SK-N-SH (cell line): ENCODE results near the gene PPP3R2. TPM values are rescaled to one million over a fixed set of nuclear protein-coding genes. Genes with fewer than 3 reads are reported as not detected.

Experiments used
- CTCF ChIA-PET: fragments of 300-600, 350-600 bp; formaldehyde crosslinking; extraction: SDS; loops from one replicate; lab custom pipeline; 2021; lab: Yijun Ruan, JAX
- POLR2A ChIA-PET: fragments of 350-600 bp; sonication (Branson Sonifier 250); formaldehyde crosslinking; extraction: SDS; loops from one replicate; lab custom pipeline; 2020; ENCODE audit warnings: antibody characterized with exemption, inconsistent platforms; lab: Yijun Ruan, JAX
- DNase-seq: peaks from one replicate; pipeline ENCODE4 v3.0.0; 2012
- H2AFZ ChIP-seq: fragments of 200-600 bp; sonication (generic); 2 replicates; pipeline ENCODE4 v1.8.1; 2016; ENCODE audit warnings: antibody characterized with exemption, mild to moderate bottlenecking, low read depth
- H3F3A ChIP-seq: fragments of 200-600 bp; sonication (generic); replicated peaks from 2 replicates; pipeline ENCODE3; 2016; ENCODE audit warnings: antibody characterized with exemption, mild to moderate bottlenecking; ENCODE audit not compliant: insufficient read depth
- H3K27ac ChIP-seq, 2 experiments: fragments of 200-500 bp in 1 of 2; fragments of 200-600 bp in 1 of 2; sonication (Bioruptor generic) in 1 of 2; sonication (generic), shearing (Covaris generic) in 1 of 2; 2 replicates each; pipeline versions ENCODE4 v1.5.1 to v1.6.1; 2014 to 2016; ENCODE audit warnings: low read depth in 2 of 2, inconsistent platforms in 1 of 2, low read length in 1 of 2, mild to moderate bottlenecking in 1 of 2, mixed read lengths in 1 of 2
- H3K27me3 ChIP-seq: fragments of 200-600 bp; sonication (generic), shearing (Covaris generic); 2 replicates; pipeline ENCODE4 v1.6.1; 2016; ENCODE audit warnings: mixed run types; ENCODE audit not compliant: insufficient read depth
- H3K36me3 ChIP-seq, 2 experiments: fragments of 200-500 bp in 1 of 2; fragments of 200-600 bp in 1 of 2; sonication (Bioruptor generic) in 1 of 2; sonication (generic) in 1 of 2; replicated peaks in 1 of 2; 2 replicates each; pipeline versions ENCODE3 to v1.5.1; 2014 to 2016; ENCODE audit warnings: low read length in 1 of 2, mild to moderate bottlenecking in 1 of 2; ENCODE audit not compliant: insufficient read depth in 2 of 2, control insufficient read depth in 1 of 2
- H3K4me1 ChIP-seq, 2 experiments: fragments of 200-500 bp in 1 of 2; fragments of 200-600 bp in 1 of 2; sonication (Bioruptor generic) in 1 of 2; sonication (generic), shearing (Covaris generic) in 1 of 2; 2 replicates each; pipeline versions ENCODE4 v1.5.1 to v1.6.1; 2014 to 2016; ENCODE audit warnings: low read depth in 1 of 2, low read length in 1 of 2, mixed run types in 1 of 2; ENCODE audit not compliant: insufficient read depth in 2 of 2, control insufficient read depth in 1 of 2
- H3K4me2 ChIP-seq: fragments of 200-600 bp; sonication (generic), shearing (Covaris generic); 2 replicates; pipeline ENCODE4 v1.6.1; 2017; ENCODE audit warnings: mixed run types
- H3K4me3 ChIP-seq, 2 experiments: fragments of 200-500 bp in 1 of 2; fragments of 200-600 bp in 1 of 2; sonication (Bioruptor generic) in 1 of 2; sonication (generic), shearing (Covaris generic) in 1 of 2; 2 replicates each; pipeline versions ENCODE4 v1.5.1 to v1.8.1; 2014 to 2016; ENCODE audit warnings: low read depth in 2 of 2, inconsistent platforms in 1 of 2, low read length in 1 of 2, mild to moderate bottlenecking in 1 of 2, mixed read lengths in 1 of 2, moderate library complexity in 1 of 2
- H3K79me2 ChIP-seq: fragments of 200-600 bp; sonication (generic); 2 replicates; pipeline ENCODE4 v1.8.1; 2017; ENCODE audit warnings: mild to moderate bottlenecking; ENCODE audit not compliant: insufficient read depth
- H3K9ac ChIP-seq: fragments of 200-600 bp; sonication (generic); 2 replicates; pipeline ENCODE4 v1.6.1; 2017; ENCODE audit warnings: mixed run types
- H3K9me2 ChIP-seq: fragments of 200-600 bp; sonication (generic); 2 replicates; pipeline ENCODE4 v1.6.1; 2017; ENCODE audit warnings: mixed run types
- H3K9me3 ChIP-seq: fragments of 200-600 bp; sonication (generic); 2 replicates; pipeline ENCODE4 v1.6.1; 2017; ENCODE audit warnings: mixed run types, mild to moderate bottlenecking, moderate library complexity
- H4K20me1 ChIP-seq: fragments of 200-600 bp; sonication (generic); 2 replicates; pipeline ENCODE4 v1.6.1; 2017; ENCODE audit warnings: mild to moderate bottlenecking, mixed run types; ENCODE audit not compliant: insufficient read depth
- CHD2 ChIP-seq: fragments of 150-350 bp; IDR thresholded peaks from 2 replicates; pipeline ENCODE4 v1.6.1; 2018; ENCODE audit warnings: low read length; ENCODE audit not compliant: partially characterized antibody
- ELF1 ChIP-seq: IDR thresholded peaks from 2 replicates; pipeline ENCODE4 v1.4.0; 2012
- EP300 ChIP-seq, 2 experiments: IDR thresholded peaks; 2 replicates each; pipeline versions ENCODE4 v1.4.0 to v1.6.1; 2012; ENCODE audit warnings: borderline replicate concordance in 1 of 2, low read depth in 1 of 2, low read length in 1 of 2
- FOXJ3 ChIP-seq: sonication (generic); formaldehyde crosslinking; IDR thresholded peaks from 2 replicates; pipeline ENCODE4 v1.5.1; 2020; ENCODE audit warnings: mild to moderate bottlenecking, missing genetic modification reagents
- GABPA ChIP-seq: IDR thresholded peaks from 2 replicates; pipeline ENCODE4 v1.4.0; 2012; ENCODE audit warnings: low read depth, mild to moderate bottlenecking
- JUND ChIP-seq: IDR thresholded peaks from 2 replicates; pipeline ENCODE4 v1.4.0; 2012
- NFIC ChIP-seq: IDR thresholded peaks from 2 replicates; pipeline ENCODE4 v1.4.0; 2012; ENCODE audit warnings: borderline replicate concordance
- NRF1 ChIP-seq: IDR thresholded peaks from 2 replicates; pipeline ENCODE4 v1.6.1; 2012; ENCODE audit warnings: low read depth, mild to moderate bottlenecking, low read length
- RCOR1 ChIP-seq: fragments of 150-350 bp; IDR thresholded peaks from 2 replicates; pipeline ENCODE4 v1.6.1; 2017; ENCODE audit warnings: antibody characterized with exemption, low read length
- RFX5 ChIP-seq: IDR thresholded peaks from 2 replicates; pipeline ENCODE4 v1.6.1; 2012; ENCODE audit warnings: mild to moderate bottlenecking, improper control_type of control experiment, low read length
- SMC3 ChIP-seq: IDR thresholded peaks from 2 replicates; pipeline ENCODE4 v1.6.1; 2012; ENCODE audit warnings: low read depth, low read length, improper control_type of control experiment
- TAF1 ChIP-seq: IDR thresholded peaks from 2 replicates; pipeline ENCODE4 v1.6.1; 2012; ENCODE audit warnings: low read depth, mild to moderate bottlenecking, low read length, moderate library complexity, borderline replicate concordance
- TCF12 ChIP-seq: IDR thresholded peaks from 2 replicates; pipeline ENCODE4 v1.4.0; 2012
- TEAD4 ChIP-seq: IDR thresholded peaks from 2 replicates; pipeline ENCODE4 v1.4.0; 2012; ENCODE audit warnings: mild to moderate bottlenecking, borderline replicate concordance; ENCODE audit not compliant: insufficient read depth
- USF1 ChIP-seq: IDR thresholded peaks from 2 replicates; pipeline ENCODE4 v1.4.0; 2012; ENCODE audit warnings: low read depth, borderline replicate concordance
- USF2 ChIP-seq: fragments of 150-350 bp; IDR thresholded peaks from 2 replicates; pipeline ENCODE4 v1.6.1; 2017; ENCODE audit warnings: antibody characterized with exemption, low read length, low read depth, borderline replicate concordance
- YY1 ChIP-seq: IDR thresholded peaks from 2 replicates; pipeline ENCODE4 v1.4.0; 2012; ENCODE audit warnings: low read depth, mild to moderate bottlenecking
- ZBTB33 ChIP-seq: IDR thresholded peaks from 2 replicates; pipeline ENCODE4 v1.4.0; 2012; ENCODE audit warnings: low read depth, borderline replicate concordance
- WGBS: methylation state at CpG from one replicate; pipeline ENCODE4 v1.1.6; 2017; ENCODE audit warnings: low lambda C conversion rate; 5-methylcytosine and 5-hydroxymethylcytosine counted together
- polyA plus RNA-seq, 3 experiments: library from polyadenylated mRNA; depleted of rRNA; stranded (reverse); fragments of >200 nt; gene quantifications; 2 replicates each; pipeline ENCODE4 v1.2.3, GENCODE V29; 2012
- TF ChIP-seq, protein P1 (sequence below): fragments of 150-350 bp; IDR thresholded peaks from 2 replicates; pipeline ENCODE4 v1.6.1; 2016; ENCODE audit warnings: mild to moderate bottlenecking, low read depth, low read length
- TF ChIP-seq, protein P2 (sequence below): fragments of 200-600 bp; sonication (generic); IDR thresholded peaks from 2 replicates; pipeline ENCODE4 v1.6.1; 2017; ENCODE audit warnings: antibody characterized with exemption, mild to moderate bottlenecking, moderate library complexity
- TF ChIP-seq, protein P3 (sequence below): IDR thresholded peaks from 2 replicates; pipeline ENCODE4 v1.6.1; 2012; ENCODE audit warnings: mild to moderate bottlenecking, low read depth, low read length, moderate library complexity

The PPP3R2 gene
- polyA plus RNA-seq, 1 of the 3 experiments (the other 2 are of a cell fraction) = not detected

DNA sequence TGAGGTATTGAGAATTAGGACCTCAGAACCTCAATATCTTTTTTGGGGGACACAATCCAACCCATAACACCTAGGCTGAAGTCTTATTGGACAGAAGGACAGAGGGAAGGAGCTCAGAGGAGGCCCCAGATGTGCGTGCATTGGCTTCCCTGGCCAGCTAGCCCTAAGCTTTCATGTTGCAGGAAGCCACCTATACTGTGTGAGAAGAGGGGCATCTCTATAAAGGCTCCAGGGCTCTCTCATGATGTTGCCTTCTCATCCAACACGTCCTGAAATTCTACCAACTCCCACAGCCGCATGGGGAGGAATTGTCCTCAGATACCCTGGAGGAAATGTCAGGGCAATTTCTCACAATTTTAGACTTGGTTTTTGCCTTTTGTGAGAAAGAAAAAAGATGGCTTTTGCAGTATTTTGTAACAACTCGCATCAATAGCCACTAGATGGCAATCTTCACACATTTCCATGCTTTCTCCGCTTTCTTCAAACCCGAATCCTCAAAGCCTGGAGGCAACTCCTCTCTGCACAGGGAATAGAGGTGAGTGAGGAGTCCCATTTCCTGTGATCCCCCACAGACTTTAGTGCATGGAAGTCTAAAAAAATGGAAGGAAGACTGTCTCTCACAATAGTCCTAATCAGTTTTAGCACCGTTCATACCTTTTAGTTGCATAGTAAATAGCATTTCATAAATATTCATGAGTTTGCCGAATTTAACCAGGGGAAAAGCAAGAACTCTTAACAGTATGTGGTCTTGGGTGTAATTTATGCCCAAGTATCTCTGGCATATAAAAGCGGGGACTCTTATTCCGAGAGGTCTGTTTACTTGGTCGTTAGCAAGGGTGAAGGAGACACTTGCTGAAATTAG lies 7.4 kb upstream of the PPP3R2 start (continued):
- TF ChIP-seq, protein P1, sequence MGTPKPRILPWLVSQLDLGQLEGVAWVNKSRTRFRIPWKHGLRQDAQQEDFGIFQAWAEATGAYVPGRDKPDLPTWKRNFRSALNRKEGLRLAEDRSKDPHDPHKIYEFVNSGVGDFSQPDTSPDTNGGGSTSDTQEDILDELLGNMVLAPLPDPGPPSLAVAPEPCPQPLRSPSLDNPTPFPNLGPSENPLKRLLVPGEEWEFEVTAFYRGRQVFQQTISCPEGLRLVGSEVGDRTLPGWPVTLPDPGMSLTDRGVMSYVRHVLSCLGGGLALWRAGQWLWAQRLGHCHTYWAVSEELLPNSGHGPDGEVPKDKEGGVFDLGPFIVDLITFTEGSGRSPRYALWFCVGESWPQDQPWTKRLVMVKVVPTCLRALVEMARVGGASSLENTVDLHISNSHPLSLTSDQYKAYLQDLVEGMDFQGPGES = no peak
- TF ChIP-seq CHD2 (no peak), EP300 (IDR thresholded peaks at IDR 0.05; ENCODE audit: borderline replicate concordance in 1 of 2, low read depth in 1 of 2, low read length in 1 of 2) (no peak), NFIC (no peak), JUND (no peak), ELF1 (no peak), FOXJ3 (CRISPR knock-in tag) (no peak), RFX5 (no peak)

GRCh38 chr9:101593345-101593744 lies 1.4 kb downstream of the PPP3R2 start:
- POLR2A ChIA-PET = no interaction called here
- no peak overlapping the region for H3K27ac ChIP-seq
- CTCF ChIA-PET = interaction anchor here (1.6 kb wide), 1 partner anchor 8 kb away, joined by 4 read pairs; no protein-coding TSS in a partner anchor
- no peaks in the 10 kb centered on the region for H3K36me3 ChIP-seq
- 13% methylated on average over 2 of the region's 2 CpGs for WGBS
- H3F3A ChIP-seq = no peaks in the 10 kb centered on the region
- H3K4me1 ChIP-seq = no peaks in the 10 kb centered on the region
- H3K9me3 ChIP-seq = no peaks in the 10 kb centered on the region
- H3K4me3 ChIP-seq = no peak overlapping the region
- peaks cover 6% of the 10 kb centered on the region; the same call in 1 of the 2 replicates for H3K27me3 ChIP-seq
- DNase-seq = no peak
- H4K20me1 ChIP-seq = no peaks in the 10 kb centered on the region
- H3K9ac ChIP-seq = no peak overlapping the region
- no peak overlapping the region for H3K4me2 ChIP-seq
- no peaks in the 10 kb centered on the region for H3K79me2 ChIP-seq
- no peaks in the 10 kb centered on the region for H3K9me2 ChIP-seq
- H2AFZ ChIP-seq = no peak overlapping the region
- TF ChIP-seq RCOR1 (no peak), SMC3 (no peak), TAF1 (no peak), USF2 (no peak), TCF12 (no peak), RFX5 (no peak), TEAD4 (no peak), USF1 (no peak), ELF1 (no peak), GABPA (no peak), NRF1 (no peak), ZBTB33 (no peak), YY1 (no peak)
- TF ChIP-seq, protein P2, sequence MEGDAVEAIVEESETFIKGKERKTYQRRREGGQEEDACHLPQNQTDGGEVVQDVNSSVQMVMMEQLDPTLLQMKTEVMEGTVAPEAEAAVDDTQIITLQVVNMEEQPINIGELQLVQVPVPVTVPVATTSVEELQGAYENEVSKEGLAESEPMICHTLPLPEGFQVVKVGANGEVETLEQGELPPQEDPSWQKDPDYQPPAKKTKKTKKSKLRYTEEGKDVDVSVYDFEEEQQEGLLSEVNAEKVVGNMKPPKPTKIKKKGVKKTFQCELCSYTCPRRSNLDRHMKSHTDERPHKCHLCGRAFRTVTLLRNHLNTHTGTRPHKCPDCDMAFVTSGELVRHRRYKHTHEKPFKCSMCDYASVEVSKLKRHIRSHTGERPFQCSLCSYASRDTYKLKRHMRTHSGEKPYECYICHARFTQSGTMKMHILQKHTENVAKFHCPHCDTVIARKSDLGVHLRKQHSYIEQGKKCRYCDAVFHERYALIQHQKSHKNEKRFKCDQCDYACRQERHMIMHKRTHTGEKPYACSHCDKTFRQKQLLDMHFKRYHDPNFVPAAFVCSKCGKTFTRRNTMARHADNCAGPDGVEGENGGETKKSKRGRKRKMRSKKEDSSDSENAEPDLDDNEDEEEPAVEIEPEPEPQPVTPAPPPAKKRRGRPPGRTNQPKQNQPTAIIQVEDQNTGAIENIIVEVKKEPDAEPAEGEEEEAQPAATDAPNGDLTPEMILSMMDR = no peak
- TF ChIP-seq, protein P3, sequence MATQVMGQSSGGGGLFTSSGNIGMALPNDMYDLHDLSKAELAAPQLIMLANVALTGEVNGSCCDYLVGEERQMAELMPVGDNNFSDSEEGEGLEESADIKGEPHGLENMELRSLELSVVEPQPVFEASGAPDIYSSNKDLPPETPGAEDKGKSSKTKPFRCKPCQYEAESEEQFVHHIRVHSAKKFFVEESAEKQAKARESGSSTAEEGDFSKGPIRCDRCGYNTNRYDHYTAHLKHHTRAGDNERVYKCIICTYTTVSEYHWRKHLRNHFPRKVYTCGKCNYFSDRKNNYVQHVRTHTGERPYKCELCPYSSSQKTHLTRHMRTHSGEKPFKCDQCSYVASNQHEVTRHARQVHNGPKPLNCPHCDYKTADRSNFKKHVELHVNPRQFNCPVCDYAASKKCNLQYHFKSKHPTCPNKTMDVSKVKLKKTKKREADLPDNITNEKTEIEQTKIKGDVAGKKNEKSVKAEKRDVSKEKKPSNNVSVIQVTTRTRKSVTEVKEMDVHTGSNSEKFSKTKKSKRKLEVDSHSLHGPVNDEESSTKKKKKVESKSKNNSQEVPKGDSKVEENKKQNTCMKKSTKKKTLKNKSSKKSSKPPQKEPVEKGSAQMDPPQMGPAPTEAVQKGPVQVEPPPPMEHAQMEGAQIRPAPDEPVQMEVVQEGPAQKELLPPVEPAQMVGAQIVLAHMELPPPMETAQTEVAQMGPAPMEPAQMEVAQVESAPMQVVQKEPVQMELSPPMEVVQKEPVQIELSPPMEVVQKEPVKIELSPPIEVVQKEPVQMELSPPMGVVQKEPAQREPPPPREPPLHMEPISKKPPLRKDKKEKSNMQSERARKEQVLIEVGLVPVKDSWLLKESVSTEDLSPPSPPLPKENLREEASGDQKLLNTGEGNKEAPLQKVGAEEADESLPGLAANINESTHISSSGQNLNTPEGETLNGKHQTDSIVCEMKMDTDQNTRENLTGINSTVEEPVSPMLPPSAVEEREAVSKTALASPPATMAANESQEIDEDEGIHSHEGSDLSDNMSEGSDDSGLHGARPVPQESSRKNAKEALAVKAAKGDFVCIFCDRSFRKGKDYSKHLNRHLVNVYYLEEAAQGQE = no peak
